SK-N-SH treated with all-trans-retinoic acid at 6 μM for 48 hours (cell line): Measurements from ENCODE around the gene PCBD1.
"Not testable (repeated sequence)": the region's sequence is repeated elsewhere in the genome, so short reads cannot be mapped to it uniquely, and the experiment has no call there.

Experiments used
- ATAC-seq: fragments of 200-7000 bp; cut with Tn5 transposase; 3 replicates; pipeline ENCODE4 v1.9.1; 2020; ENCODE audit warnings: mild to moderate bottlenecking, moderate library complexity
- ARNTL ChIP-seq: fragments of 450-650 bp; formaldehyde crosslinking; IDR thresholded peaks from 2 replicates; pipeline ENCODE4 v1.5.0; 2020; ENCODE audit warnings: low read depth, mild to moderate bottlenecking, moderate library complexity, borderline replicate concordance
- BACH2 ChIP-seq: fragments of 250-450 bp; sonication (Bioruptor Pico); IDR thresholded peaks from 2 replicates; pipeline ENCODE4 v1.9.0; 2021; ENCODE audit warnings: mild to moderate bottlenecking, borderline replicate concordance
- ESRRG ChIP-seq: fragments of 250-450 bp; sonication (Bioruptor Pico); IDR thresholded peaks from 2 replicates; pipeline ENCODE4 v1.6.1; 2021; ENCODE audit warnings: mild to moderate bottlenecking
- GLIS3 ChIP-seq: fragments of 250-450 bp; sonication (Bioruptor Pico); IDR thresholded peaks from 2 replicates; pipeline ENCODE4 v1.5.0; 2020; ENCODE audit warnings: mild to moderate bottlenecking, moderate library complexity
- ISL1 ChIP-seq: fragments of 250-450 bp; sonication (Bioruptor Pico); IDR thresholded peaks from 2 replicates; pipeline ENCODE4 v2.1.2; 2022; ENCODE audit warnings: mild to moderate bottlenecking, moderate library complexity
- OSR1 ChIP-seq: fragments of 250-450 bp; sonication (Bioruptor Pico); IDR thresholded peaks from 2 replicates; pipeline ENCODE4 v1.8.0; 2022; ENCODE audit warnings: moderate library complexity, mild to moderate bottlenecking, inconsistent platforms
- PPARA ChIP-seq: fragments of 250-450 bp; sonication (Bioruptor Pico); IDR thresholded peaks from 2 replicates; pipeline ENCODE4 v1.5.0; 2020; ENCODE audit warnings: mild to moderate bottlenecking, borderline replicate concordance
- RARB ChIP-seq: fragments of 250-450 bp; sonication (Bioruptor Pico); IDR thresholded peaks from 2 replicates; pipeline ENCODE4 v1.8.0; 2021; ENCODE audit warnings: mild to moderate bottlenecking, moderate library complexity
- SNAI2 ChIP-seq: fragments of 250-450 bp; sonication (Bioruptor Pico); IDR thresholded peaks from 2 replicates; pipeline ENCODE4 v1.5.0; 2020; ENCODE audit warnings: mild to moderate bottlenecking, moderate library complexity
- TCF4 ChIP-seq: fragments of 250-450 bp; sonication (Bioruptor Pico); IDR thresholded peaks from 2 replicates; pipeline ENCODE4 v1.8.0; 2021; ENCODE audit warnings: mild to moderate bottlenecking, moderate library complexity, borderline replicate concordance
- TOX ChIP-seq: fragments of 250-450 bp; sonication (Bioruptor Pico); IDR thresholded peaks from 2 replicates; pipeline ENCODE4 v1.8.0; 2021; ENCODE audit warnings: mild to moderate bottlenecking, moderate library complexity, borderline replicate concordance
- ZFP3 ChIP-seq: fragments of 250-450 bp; sonication (Bioruptor Pico); IDR thresholded peaks from 2 replicates; pipeline ENCODE4 v1.5.0; 2020; ENCODE audit warnings: mild to moderate bottlenecking, moderate library complexity
- ZFP30 ChIP-seq: fragments of 450-650 bp; formaldehyde crosslinking; IDR thresholded peaks from 2 replicates; pipeline ENCODE4 v1.5.0; 2022; ENCODE audit warnings: mild to moderate bottlenecking, moderate library complexity
- ZNF565 ChIP-seq: fragments of 450-650 bp; formaldehyde crosslinking; conservative IDR thresholded peaks from 2 replicates; pipeline ENCODE4 v1.5.0; 2020; ENCODE audit warnings: low read depth, mild to moderate bottlenecking, moderate library complexity
- ZNF70 ChIP-seq: fragments of 450-650 bp; formaldehyde crosslinking; IDR thresholded peaks from 2 replicates; pipeline ENCODE4 v1.5.0; 2020; ENCODE audit warnings: mild to moderate bottlenecking, moderate library complexity
- TF ChIP-seq, protein P1 (sequence below): fragments of 250-450 bp; sonication (Bioruptor Pico); IDR thresholded peaks from 2 replicates; pipeline ENCODE4 v1.8.0; 2021; ENCODE audit warnings: low read depth, mild to moderate bottlenecking, moderate library complexity, borderline replicate concordance
- TF ChIP-seq, protein P2 (sequence below): fragments of 250-450 bp; sonication (Bioruptor Pico); IDR thresholded peaks from 2 replicates; pipeline ENCODE4 v1.8.0; 2020; ENCODE audit warnings: mild to moderate bottlenecking, moderate library complexity, borderline replicate concordance
- TF ChIP-seq, protein P3 (sequence below): fragments of 250-450 bp; sonication (Bioruptor Pico); IDR thresholded peaks from 2 replicates; pipeline ENCODE4 v1.5.1; 2021; ENCODE audit warnings: mild to moderate bottlenecking, moderate library complexity
- TF ChIP-seq, protein P4 (sequence below): fragments of 250-450 bp; sonication (Bioruptor Pico); IDR thresholded peaks from 2 replicates; pipeline ENCODE4 v1.5.0; 2020; ENCODE audit warnings: mild to moderate bottlenecking, moderate library complexity

Gene PCBD1

DNA sequence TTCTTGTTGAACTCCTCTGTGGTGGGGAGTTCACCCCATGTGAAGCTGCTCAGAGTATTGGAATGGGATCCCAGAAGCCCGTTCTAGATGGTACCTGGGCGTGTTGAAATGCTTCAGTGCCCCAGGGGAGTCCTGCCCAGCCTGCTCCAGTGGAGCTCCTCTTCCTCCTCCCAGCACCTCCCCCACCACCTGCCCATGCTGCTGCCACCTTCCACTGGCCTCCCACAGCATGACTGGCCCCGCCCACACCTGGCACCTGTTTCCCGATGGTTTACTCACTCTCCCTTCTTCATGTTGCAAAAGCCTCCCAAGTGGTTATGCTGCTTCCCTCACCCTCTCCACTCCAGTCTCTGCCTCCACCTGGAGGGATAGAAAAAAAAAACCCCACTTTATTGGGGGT, 32.2 kb upstream of the PCBD1 start:
- no peak for ATAC-seq
- TF ChIP-seq TCF4 (CRISPR knock-in tag): no peak
- TF ChIP-seq ZNF70 (CRISPR knock-in tag): no peak
- no peak for TF ChIP-seq RARB (CRISPR knock-in tag)
- TF ChIP-seq SNAI2 (CRISPR knock-in tag): no peak
- TF ChIP-seq, protein P1, sequence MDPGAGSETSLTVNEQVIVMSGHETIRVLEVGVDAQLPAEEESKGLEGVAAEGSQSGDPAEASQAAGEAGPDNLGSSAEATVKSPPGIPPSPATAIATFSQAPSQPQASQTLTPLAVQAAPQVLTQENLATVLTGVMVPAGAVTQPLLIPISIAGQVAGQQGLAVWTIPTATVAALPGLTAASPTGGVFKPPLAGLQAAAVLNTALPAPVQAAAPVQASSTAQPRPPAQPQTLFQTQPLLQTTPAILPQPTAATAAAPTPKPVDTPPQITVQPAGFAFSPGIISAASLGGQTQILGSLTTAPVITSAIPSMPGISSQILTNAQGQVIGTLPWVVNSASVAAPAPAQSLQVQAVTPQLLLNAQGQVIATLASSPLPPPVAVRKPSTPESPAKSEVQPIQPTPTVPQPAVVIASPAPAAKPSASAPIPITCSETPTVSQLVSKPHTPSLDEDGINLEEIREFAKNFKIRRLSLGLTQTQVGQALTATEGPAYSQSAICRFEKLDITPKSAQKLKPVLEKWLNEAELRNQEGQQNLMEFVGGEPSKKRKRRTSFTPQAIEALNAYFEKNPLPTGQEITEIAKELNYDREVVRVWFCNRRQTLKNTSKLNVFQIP: no peak
- TF ChIP-seq OSR1 (CRISPR knock-in tag): no peak
- TF ChIP-seq GLIS3 (CRISPR knock-in tag): no peak
- TF ChIP-seq, protein P2, sequence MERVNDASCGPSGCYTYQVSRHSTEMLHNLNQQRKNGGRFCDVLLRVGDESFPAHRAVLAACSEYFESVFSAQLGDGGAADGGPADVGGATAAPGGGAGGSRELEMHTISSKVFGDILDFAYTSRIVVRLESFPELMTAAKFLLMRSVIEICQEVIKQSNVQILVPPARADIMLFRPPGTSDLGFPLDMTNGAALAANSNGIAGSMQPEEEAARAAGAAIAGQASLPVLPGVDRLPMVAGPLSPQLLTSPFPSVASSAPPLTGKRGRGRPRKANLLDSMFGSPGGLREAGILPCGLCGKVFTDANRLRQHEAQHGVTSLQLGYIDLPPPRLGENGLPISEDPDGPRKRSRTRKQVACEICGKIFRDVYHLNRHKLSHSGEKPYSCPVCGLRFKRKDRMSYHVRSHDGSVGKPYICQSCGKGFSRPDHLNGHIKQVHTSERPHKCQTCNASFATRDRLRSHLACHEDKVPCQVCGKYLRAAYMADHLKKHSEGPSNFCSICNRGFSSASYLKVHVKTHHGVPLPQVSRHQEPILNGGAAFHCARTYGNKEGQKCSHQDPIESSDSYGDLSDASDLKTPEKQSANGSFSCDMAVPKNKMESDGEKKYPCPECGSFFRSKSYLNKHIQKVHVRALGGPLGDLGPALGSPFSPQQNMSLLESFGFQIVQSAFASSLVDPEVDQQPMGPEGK (CRISPR knock-in tag): no peak

DNA sequence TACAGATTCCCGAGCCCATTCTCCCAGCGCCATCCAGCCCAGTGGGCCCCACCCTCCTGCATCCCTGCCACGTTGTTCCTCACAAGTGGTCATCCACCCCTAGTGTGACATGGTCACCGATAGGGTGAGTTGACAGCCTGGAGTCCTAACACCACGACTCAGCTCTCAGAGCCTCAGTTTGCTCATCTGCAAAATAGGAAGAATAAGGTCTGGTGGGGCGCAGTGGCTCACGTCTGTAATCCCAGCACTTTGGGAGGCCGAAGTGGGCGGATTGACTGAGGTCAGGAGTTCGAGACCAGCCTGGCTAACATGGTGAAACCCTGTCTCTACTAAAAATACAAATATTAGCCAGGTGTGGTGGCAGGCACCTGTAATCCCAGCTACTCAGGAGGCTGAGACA, 31.5 kb upstream of the PCBD1 start:
- not testable (repeated sequence) for ATAC-seq

DNA sequence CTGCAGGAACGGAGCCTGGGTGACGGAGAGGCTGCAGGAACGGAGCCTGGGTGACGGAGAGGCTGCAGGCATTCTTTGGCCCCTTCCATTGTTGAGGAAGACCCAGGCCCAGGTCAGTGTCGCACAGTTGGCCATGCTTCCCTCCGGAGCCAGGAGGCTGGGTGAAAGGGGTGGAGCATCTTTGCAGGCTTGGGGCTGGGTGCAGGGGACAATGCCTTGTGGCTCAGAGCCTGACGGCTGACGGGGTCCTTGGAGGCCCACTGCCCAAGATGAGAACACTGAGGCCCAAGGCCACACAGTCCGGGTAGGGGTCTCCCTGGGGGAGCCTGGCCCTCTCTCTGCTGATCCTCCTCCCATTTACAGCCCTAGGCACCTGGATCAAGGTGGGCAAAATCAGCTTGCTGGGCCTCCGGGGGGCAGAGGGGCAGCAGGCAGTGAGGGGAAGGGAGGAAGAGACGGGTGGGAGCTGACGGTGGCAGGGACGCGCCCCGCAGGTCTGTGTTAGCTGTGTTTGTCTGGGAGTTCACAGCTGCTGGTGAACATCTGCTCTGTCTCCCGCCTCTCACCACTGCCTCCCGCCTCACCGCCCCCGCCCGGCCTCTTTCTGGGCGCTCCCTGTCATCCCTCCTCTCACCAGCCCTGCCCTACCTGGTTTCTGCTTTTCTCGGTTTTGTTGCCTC, 30.6 kb upstream of the PCBD1 start:
- TF ChIP-seq ZNF565 (CRISPR knock-in tag) (no peak), ZFP3 (CRISPR knock-in tag) (no peak), OSR1 (CRISPR knock-in tag) (no peak), ZFP30 (no peak), GLIS3 (CRISPR knock-in tag) (no peak), TCF4 (CRISPR knock-in tag) (no peak), BACH2 (CRISPR knock-in tag) (no peak), RARB (CRISPR knock-in tag) (no peak), TOX (CRISPR knock-in tag) (no peak), ARNTL (CRISPR knock-in tag) (no peak), ZNF70 (CRISPR knock-in tag) (no peak), ESRRG (CRISPR knock-in tag) (no peak), PPARA (CRISPR knock-in tag) (no peak), SNAI2 (CRISPR knock-in tag) (no peak), ISL1 (no peak)
- TF ChIP-seq, protein P3, sequence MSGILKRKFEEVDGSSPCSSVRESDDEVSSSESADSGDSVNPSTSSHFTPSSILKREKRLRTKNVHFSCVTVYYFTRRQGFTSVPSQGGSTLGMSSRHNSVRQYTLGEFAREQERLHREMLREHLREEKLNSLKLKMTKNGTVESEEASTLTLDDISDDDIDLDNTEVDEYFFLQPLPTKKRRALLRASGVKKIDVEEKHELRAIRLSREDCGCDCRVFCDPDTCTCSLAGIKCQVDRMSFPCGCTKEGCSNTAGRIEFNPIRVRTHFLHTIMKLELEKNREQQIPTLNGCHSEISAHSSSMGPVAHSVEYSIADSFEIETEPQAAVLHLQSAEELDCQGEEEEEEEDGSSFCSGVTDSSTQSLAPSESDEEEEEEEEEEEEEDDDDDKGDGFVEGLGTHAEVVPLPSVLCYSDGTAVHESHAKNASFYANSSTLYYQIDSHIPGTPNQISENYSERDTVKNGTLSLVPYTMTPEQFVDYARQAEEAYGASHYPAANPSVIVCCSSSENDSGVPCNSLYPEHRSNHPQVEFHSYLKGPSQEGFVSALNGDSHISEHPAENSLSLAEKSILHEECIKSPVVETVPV (CRISPR knock-in tag): no peak
- TF ChIP-seq, protein P1: no peak
- TF ChIP-seq, protein P4, sequence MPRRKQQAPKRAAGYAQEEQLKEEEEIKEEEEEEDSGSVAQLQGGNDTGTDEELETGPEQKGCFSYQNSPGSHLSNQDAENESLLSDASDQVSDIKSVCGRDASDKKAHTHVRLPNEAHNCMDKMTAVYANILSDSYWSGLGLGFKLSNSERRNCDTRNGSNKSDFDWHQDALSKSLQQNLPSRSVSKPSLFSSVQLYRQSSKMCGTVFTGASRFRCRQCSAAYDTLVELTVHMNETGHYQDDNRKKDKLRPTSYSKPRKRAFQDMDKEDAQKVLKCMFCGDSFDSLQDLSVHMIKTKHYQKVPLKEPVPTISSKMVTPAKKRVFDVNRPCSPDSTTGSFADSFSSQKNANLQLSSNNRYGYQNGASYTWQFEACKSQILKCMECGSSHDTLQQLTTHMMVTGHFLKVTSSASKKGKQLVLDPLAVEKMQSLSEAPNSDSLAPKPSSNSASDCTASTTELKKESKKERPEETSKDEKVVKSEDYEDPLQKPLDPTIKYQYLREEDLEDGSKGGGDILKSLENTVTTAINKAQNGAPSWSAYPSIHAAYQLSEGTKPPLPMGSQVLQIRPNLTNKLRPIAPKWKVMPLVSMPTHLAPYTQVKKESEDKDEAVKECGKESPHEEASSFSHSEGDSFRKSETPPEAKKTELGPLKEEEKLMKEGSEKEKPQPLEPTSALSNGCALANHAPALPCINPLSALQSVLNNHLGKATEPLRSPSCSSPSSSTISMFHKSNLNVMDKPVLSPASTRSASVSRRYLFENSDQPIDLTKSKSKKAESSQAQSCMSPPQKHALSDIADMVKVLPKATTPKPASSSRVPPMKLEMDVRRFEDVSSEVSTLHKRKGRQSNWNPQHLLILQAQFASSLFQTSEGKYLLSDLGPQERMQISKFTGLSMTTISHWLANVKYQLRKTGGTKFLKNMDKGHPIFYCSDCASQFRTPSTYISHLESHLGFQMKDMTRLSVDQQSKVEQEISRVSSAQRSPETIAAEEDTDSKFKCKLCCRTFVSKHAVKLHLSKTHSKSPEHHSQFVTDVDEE (CRISPR knock-in tag): no peak

More for the DNA sequence above, 30.6 kb upstream of the PCBD1 start:
- ATAC-seq: peak; percentile 38; the same call in 2 of the 3 replicates
